Hepatic stellate cell (primary cell): ENCODE data around the gene RBM17.
A peak's percentile ranks its signal among the peaks of the same experiment; 100 is the strongest.
"Not testable (repeated sequence)": the region's sequence is repeated elsewhere in the genome, so short reads cannot be mapped to it uniquely, and the experiment has no call there.

Experiments
- DNase-seq: peaks from one replicate; pipeline ENCODE4 v3.0.0; 2011; ENCODE audit warnings: low spot score

The RBM17 gene

DNA sequence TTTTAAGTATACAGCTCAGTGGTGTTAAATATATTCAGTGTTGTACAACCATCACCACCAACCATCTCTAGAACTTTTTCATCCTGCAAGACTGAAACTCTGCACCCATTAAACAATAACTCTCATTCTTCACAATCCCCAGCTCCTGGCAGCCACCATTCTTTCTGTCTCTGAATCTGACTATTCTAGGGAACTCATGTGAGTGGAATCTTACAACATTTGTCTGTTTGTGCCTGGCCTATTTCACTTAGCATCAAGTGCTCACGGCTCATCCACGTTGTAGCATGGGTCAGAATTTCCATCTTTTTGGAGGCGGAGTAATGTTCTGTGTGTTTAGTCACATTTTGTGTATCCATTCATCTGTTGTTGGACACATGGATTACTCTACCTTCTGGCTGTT is 73.1 kb downstream of the RBM17 start:
- no peak for DNase-seq

DNA sequence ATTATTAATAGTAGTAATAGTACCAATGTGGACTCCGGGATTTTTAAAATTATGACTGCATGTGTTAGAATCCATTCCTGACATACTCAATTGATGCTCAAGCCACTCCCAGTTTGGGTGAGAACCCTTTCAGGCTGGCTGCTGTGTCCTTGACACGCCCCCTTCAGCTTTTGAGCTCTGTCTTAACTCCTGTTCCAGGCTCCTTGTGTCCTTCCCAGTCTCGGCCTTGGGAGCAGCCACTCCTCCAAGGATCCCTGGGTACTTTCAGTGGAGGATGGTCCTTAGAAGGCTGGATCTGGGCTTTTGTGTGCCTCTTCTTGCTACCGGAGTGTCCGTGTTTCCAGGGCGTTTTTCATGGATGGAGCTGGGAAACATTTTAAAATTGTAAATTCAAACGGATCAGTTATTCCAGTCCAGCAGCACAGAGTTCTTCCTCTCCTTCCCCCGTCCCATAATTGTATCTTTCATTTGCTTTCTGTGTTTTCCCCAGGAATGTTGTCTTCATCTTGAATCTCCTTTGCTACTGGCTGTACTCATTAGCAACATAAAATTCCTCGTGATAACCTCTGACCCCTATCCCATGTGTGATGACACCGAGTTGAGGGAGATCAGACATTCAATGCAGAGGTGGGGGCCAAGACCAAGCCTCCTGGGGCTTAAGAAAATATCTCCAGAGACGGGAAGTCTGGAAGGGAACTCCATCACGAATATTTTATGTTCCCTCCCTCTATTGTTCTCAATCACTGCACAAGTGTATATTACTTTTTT is 73.9 kb downstream of the RBM17 start:
- no peak for DNase-seq

DNA sequence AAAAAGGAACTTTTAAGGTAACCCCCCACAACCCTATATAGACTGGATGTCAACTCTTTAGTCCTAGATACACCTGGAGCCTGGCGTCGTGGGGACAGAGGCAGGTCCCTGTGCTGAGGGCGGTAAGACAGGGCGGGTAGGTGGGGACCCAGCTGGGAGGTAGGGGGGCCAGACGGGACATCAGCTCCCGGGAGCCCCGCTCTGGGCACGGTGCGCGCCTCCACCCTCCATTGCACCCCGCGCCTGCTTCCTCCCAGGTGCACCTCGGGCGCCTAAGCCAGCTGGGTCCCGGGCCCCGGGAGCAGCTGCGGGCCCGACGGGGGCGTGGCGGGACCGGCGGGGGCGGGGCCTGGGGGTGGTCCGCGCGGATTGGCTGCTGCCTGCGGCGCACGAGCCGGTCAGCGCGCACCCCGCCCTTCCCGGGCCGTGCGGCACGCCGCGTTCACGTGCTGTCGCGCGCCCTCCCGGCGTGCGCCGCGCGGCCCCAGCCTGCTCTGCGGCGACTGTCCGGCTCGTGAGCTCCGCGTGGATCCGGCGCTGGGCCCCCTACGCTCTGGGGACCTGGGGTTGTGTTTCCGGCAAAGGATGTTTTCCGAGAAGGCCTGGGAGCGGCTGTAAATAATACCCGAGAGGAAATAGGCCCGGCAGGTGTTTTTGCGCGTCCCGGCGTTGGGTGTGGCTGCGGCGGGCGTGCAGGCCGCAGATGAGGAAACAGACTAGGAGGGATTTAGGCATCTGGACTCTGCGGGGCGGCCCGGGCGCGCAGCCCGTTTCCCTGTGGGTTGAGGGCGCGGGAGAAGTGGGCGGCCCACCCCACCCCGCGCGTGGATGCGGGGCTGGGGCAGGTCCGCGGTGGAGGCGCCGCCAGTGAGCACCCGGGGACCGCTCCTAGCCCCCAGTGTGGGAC is 74.8 kb downstream of the RBM17 start:
- peak; percentile 92 for DNase-seq

DNA sequence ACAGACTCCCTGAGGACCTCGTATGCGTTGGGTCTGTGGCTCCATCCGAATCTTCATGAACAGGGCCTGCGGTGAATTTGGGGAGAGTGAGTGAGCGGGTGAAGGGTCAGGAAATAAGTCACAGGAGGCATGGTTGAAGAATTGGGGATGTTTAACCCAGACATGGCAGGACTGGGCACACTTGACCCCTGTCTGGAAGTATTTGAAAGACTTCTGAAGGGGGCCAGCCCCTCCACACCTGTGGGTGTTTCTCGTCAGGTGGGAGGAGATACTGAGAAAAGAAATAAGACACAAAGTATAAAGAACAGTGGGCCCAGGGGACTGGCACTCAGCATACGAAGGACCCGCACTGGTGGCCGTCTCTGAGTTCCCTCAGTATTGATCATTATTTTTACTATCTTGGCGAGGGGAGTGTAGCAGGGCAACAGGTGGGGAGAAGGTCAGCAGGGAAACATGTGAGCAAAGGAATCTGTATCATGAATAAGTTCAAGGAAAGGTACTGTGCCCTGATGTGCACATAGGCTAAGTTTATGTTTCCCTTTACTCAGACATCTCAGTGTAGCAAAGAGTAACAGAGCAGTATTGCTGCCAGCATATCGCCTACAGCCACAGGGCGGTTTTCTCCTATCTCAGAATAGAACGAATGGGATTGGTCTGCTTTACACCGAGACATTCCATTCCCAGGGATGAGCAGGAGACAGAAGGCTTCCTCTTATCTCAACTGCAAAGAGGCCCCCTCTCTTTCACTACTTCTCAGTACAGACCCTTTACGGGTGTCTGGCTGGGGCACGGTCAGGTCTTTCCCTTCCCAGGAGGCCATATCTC is 75.6 kb downstream of the RBM17 start:
- no peak for DNase-seq

DNA sequence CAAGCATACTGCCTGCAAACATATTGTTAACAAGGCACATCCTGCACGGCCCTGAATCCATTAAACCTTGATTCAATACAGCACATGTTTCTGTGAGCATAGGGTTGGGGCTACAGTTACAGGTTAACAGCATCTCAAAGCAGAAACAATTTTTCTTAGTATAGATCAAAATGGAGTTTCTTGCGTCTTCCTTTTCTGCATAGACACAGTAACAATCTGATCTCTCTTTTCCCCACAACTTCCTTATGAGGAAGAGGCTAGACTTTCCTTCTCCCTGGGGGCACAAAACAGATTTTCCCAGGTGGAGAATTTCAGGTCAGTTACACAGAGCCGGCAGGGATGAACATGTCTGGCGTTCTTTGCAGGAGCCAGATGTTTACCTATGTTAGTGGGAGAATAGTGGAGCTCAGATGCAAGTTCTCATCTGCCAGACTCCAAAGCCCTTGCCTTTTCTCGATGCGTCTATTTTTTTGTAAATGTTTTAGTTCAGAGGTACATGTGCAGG is 76.4 kb downstream of the RBM17 start:
- DNase-seq = no peak

DNA sequence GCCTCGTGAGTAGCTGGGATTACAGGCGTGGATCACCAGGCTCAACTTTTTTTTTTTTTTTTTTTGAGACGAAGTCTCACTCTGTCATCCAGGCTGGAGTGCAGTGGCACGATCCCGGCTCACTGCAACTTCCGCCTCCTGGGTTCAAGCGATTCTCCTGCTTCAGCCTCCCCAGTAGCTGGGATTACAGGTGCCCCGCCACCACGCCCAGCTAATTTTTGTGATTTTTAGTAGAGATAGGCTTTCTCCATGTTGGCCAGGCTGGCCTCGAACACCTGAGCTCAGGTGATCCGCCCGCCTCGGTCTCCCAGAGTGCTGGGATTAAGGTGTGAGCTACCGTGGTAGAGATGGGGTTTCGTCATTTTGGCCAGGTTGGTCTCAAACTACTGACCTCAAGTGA is 77.1 kb downstream of the RBM17 start:
- DNase-seq = not testable (repeated sequence)
